ENCODE data around the gene COL18A1.

DNA sequence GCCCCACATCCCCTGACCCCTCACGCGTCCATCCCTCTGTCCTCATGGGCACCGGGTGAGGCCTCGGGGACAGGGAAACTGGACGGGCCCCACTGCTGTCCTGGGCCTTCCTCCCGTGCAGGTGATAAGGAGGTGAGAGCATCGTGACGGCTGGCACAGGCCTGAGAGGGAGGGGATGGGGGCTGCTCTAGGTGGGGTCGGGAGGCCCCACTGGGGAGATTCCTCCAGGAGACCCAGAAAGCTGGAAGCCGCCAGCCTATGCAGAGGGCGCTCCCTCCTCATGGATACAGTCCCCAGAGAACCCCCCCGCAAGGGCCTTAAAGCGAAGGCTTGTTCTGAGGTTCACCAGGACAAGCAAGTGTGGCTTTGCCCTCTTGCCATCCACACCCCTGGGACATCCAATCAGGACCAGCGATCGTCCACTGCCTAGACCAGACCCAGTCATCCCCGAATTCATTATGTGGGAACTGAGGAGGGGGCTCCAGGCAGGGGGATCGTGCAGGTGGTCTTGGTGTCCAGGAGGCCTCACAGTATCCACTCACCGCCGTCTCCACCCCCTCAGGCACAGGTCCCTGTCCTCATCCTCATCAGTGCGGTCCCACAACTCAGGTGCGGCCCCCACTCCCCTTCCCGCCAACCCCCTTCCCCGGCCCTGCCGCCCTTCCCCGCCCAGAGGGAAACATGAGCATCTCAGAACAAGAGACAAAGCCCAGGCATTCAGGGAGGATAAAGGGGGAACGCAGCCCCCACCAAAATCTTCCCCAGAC, 45.3 kb upstream of the COL18A1 start:
- no peak for TF ChIP-seq CTCF (IDR thresholded peaks at IDR 0.05)
- no peak for TF ChIP-seq POLR2A (IDR thresholded peaks at IDR 0.05)
